Panc1 (cell line): ENCODE measurements around the gene CALM1. TPM values are rescaled to one million over a fixed set of nuclear protein-coding genes. Genes with fewer than 3 reads are reported as not detected.

Experiments
- ATAC-seq: fragments of 200-7000 bp; cut with Tn5 transposase; 2 replicates; pipeline ENCODE4 v1.9.1; 2020; ENCODE audit warnings: mild to moderate bottlenecking, moderate library complexity
- BruUV-seq: library from RNA; stranded (reverse); fragments of 400-500 nt; replicated peaks from 2 replicates; lab custom pipeline; 2021; lab: Mats Ljungman, UMichigan
- CTCF ChIA-PET: fragments of 300-600 bp; sonication (Branson Sonifier 250); formaldehyde crosslinking; loops from one replicate; lab custom pipeline; 2022; ENCODE audit warnings: antibody characterized with exemption; lab: Charles Lee
- POLR2A ChIA-PET: fragments of 300-600 bp; sonication (Branson Sonifier 250); formaldehyde crosslinking; loops from one replicate; lab custom pipeline; 2022; ENCODE audit warnings: antibody characterized with exemption; lab: Charles Lee
- DNase-seq: peaks from one replicate; pipeline ENCODE4 v3.0.0-alpha.2; 2010; ENCODE audit warnings: low read depth, low spot score
- H3K27ac ChIP-seq: 2 replicates; pipeline ENCODE4 v1.5.1; 2011; ENCODE audit warnings: mild to moderate bottlenecking, low read length, inconsistent platforms
- H3K27me3 ChIP-seq: fragments of 200-500 bp; sonication (Bioruptor generic); 2 replicates; pipeline ENCODE4 v1.6.0; 2014; ENCODE audit warnings: low read length, inconsistent platforms; ENCODE audit not compliant: control insufficient read depth, insufficient read depth
- H3K36me3 ChIP-seq: fragments of 200-500 bp; sonication (Bioruptor generic); 2 replicates; pipeline ENCODE4 v1.5.1; 2014; ENCODE audit warnings: inconsistent platforms, mild to moderate bottlenecking, low read length, moderate library complexity; ENCODE audit not compliant: control insufficient read depth, insufficient read depth
- H3K4me1 ChIP-seq: 2 replicates; pipeline ENCODE4 v1.5.1; 2011; ENCODE audit warnings: inconsistent platforms, mild to moderate bottlenecking, low read length, moderate library complexity; ENCODE audit not compliant: control insufficient read depth, insufficient read depth
- H3K4me3 ChIP-seq, 2 experiments: 2 replicates each; pipeline ENCODE4 v1.5.1; 2011 to 2012; ENCODE audit warnings: low read depth in 2 of 2, low read length in 2 of 2, mild to moderate bottlenecking in 2 of 2, inconsistent platforms in 1 of 2, moderate library complexity in 1 of 2
- H3K9me3 ChIP-seq: fragments of 200-500 bp; sonication (Bioruptor generic); 2 replicates; pipeline ENCODE4 v1.5.1; 2014; ENCODE audit warnings: low read depth, mild to moderate bottlenecking, inconsistent platforms, low read length, moderate library complexity; ENCODE audit not compliant: control insufficient read depth, insufficient read depth
- CTCF ChIP-seq: fragments of 450-650 bp; IDR thresholded peaks from 2 replicates; pipeline ENCODE4 v1.5.1; 2017; ENCODE audit warnings: mild to moderate bottlenecking
- POLR2AphosphoS5 ChIP-seq: IDR thresholded peaks from 2 replicates; pipeline ENCODE4 v1.6.1; 2012; ENCODE audit warnings: mild to moderate bottlenecking, low read depth, low read length, moderate library complexity
- REST ChIP-seq, 2 experiments: IDR thresholded peaks; 2 replicates each; pipeline ENCODE4 v1.6.1; 2011 to 2012; ENCODE audit warnings: low read depth in 2 of 2, control low read depth in 1 of 2, low read length in 1 of 2, mild to moderate bottlenecking in 1 of 2, moderate library complexity in 1 of 2; ENCODE audit not compliant: insufficient read depth in 1 of 2
- SIN3A ChIP-seq: IDR thresholded peaks from 2 replicates; pipeline ENCODE4 v1.6.1; 2012; ENCODE audit warnings: low read depth, mild to moderate bottlenecking, low read length, moderate library complexity, borderline replicate concordance; ENCODE audit not compliant: insufficient read depth
- TCF7L2 ChIP-seq: IDR thresholded peaks from 2 replicates; pipeline ENCODE4 v1.6.1; 2011; ENCODE audit warnings: mild to moderate bottlenecking, low read depth, low read length, inconsistent platforms
- in situ Hi-C: cut with HindIII; loops from 2 replicates; pipeline ENCODE4 v1.10.0; 2016; ENCODE audit warnings: low sequenced_read_pairs, low pct_unique_long_range_greater_than_20kb
- intact Hi-C: fragments of 100-400 bp; cut with micrococcal nuclease; formaldehyde crosslinking; loops from one replicate; pipeline ENCODE4 v1.10.0; 2022; ENCODE audit not compliant: unreplicated experiment
- total RNA-seq: library from RNA; stranded (reverse); gene quantifications from one replicate; pipeline ENCODE4 v1.2.1, GENCODE V29; 2021; ENCODE audit not compliant: unreplicated experiment

Gene CALM1
- total RNA-seq, 1 experiment from 2014 or later, result 182 TPM

- intact Hi-C loops (loop anchor here (10.0 kb wide), 1 partner anchor 114 kb away; no protein-coding TSS in a partner anchor), in situ Hi-C loops (no loop called here)
- Histone ChIP-seq H3K27ac (no peak overlapping the region), H3K9me3 (no peaks in the 10 kb centered on the region), H3K27me3 (no peaks in the 10 kb centered on the region), H3K36me3 (peaks cover 33% of the 10 kb centered on the region), H3K4me3 (no peak overlapping the region), H3K4me1 (peaks cover 11% of the 10 kb centered on the region)
- TF ChIP-seq REST (IDR thresholded peaks at IDR 0.05; ENCODE audit: insufficient read depth in 1 of 2, low read depth in 2 of 2, low read length in 1 of 2) (no peak), CTCF (no peak), TCF7L2 (no peak), SIN3A (no peak), POLR2AphosphoS5 (no peak)
- ChIA-PET POLR2A (interaction anchor here (0.8 kb wide), 1 partner anchor 51 kb away, joined by 8 read pairs; no protein-coding TSS in a partner anchor), CTCF (no interaction called here)
- no TSS peak for BruUV-seq
- no peak for DNase-seq
- ATAC-seq, result no peak
These were observed 4.2 kb downstream of the CALM1 start for GRCh38 chr14:90400904-90401561.

DNA sequence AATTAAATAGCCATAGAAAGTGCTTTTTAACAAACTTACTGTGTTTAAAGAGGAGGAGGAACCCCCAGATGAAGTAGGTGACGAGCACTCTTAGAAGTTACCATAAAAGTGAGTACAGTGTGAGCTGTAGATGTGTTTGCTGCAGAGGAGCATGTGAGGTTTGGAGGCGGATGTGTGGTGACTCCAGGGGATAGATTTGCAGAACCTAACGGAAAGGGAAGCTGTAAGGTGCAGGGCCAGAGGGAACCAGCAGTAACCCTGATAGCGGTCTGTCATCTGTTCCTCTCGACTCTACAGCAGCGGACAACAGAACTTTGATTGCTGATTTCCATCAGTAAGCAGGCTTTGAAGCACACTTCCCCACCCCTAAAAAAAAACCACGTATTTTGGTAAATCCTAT is 5.2 kb downstream of the CALM1 start:
- DNase-seq (no peak), ATAC-seq (no peak)
- POLR2A ChIA-PET, result no interaction called here
- Histone ChIP-seq H3K27ac (no peak overlapping the region), H3K4me3 (no peak overlapping the region), H3K4me1 (peaks cover 11% of the 10 kb centered on the region), H3K36me3 (peaks cover 33% of the 10 kb centered on the region), H3K9me3 (no peaks in the 10 kb centered on the region), H3K27me3 (no peaks in the 10 kb centered on the region)
- BruUV-seq, result no TSS peak
- intact Hi-C loops (loop anchor here (10.0 kb wide), 1 partner anchor 113 kb away; no protein-coding TSS in a partner anchor), in situ Hi-C loops (no loop called here)
- CTCF ChIA-PET, result no interaction called here
- TF ChIP-seq POLR2AphosphoS5 (no peak), TCF7L2 (no peak), REST (IDR thresholded peaks at IDR 0.05; ENCODE audit: insufficient read depth in 1 of 2, low read depth in 2 of 2, low read length in 1 of 2) (no peak), SIN3A (no peak)
